HG03565 (cell line): ENCODE results near the gene GTPBP3.
"Not testable (repeated sequence)": the region's sequence is repeated elsewhere in the genome, so short reads cannot be mapped to it uniquely, and the experiment has no call there.

ENCODE experiments used
- ATAC-seq: cut with Tn5 transposase; IDR thresholded peaks from one replicate; pipeline ENCODE4 v1.9.1; 2021; ENCODE audit warnings: mild to moderate bottlenecking, moderate library complexity; ENCODE audit not compliant: unreplicated experiment

GTPBP3 gene

DNA sequence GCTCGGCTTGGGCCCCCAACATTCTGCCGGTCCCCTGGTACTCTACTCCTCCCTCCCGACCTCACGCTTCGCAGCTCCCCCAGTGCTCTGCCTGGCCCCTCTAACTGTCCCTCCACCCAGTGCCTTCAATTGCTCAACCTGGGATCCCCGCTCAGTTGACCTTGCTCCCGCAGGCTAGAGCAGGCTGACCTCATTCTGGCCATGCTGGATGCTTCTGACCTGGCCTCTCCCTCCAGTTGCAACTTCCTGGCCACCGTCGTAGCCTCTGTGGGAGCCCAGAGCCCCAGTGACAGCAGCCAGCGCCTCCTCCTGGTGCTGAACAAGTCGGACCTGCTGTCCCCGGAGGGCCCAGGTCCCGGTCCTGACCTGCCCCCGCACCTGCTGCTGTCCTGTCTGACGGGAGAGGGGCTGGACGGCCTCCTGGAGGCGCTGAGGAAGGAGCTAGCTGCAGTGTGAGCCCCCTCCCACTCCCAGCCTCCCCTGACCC, 3.6 kb downstream of the GTPBP3 start:
- ATAC-seq: no peak

DNA sequence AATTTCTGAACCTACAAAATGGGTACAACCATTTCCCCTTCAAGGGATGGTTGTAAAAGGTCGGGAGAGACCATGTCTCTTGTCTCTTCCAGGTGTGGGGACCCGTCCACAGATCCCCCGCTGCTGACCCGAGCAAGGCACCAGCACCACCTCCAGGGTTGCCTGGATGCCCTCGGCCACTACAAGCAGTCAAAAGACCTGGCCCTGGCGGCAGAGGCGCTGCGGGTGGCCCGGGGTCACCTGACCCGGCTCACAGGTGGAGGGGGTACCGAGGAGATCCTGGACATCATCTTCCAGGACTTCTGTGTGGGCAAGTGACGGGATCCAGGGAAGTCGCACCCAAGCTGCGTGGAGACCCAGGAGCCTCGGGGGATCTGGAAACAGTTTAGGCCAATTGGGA, 4.0 kb downstream of the GTPBP3 start:
- ATAC-seq: no peak

DNA sequence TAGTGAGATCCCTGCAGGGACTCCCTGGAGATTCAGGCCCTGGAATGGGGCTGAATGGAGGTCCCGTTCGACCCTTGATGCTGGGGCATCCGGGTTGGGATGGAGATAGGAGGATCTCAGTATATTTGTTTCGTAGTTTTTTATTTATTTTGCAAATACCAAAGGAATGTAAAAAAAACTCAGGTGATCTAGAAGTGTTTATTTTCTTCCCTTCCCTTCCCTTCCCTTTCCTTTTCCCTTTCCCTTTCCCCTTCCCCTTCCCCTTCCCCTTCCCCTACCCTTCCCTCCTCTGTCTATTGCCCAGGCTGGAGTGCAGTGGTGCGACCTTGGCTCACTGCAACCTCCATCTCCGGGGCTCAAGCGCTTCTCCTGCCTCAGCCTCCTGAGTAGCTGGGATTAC, 4.5 kb downstream of the GTPBP3 start:
- no peak for ATAC-seq

DNA sequence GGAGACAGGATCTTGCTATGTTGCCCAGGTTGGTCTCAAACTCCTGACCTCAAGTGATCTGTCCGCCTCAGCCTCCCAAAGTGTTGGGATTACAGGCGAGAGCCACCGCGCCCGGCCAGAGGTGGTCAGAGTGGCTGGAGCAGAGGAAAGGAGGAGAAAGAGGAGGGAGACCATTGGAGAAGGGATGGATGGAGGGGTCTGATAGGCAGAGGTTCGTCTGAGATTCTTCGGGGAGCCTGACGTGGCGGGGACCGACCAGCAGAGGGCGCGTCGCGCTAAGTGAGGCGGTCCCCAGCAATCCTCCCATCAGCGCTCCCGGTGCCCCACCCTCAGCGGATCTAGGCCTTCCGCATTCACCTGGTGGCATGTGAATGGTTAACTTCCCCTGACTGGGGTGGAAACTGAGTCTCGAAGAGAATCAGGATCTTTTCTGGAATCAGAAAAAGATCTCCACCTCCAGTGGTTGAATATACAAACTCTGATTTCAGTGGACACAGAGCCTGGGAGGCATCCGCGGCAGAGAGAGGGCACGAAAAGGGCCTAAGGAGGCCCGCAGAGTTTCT, 8.8 kb downstream of the GTPBP3 start:
- ATAC-seq: no peak

DNA sequence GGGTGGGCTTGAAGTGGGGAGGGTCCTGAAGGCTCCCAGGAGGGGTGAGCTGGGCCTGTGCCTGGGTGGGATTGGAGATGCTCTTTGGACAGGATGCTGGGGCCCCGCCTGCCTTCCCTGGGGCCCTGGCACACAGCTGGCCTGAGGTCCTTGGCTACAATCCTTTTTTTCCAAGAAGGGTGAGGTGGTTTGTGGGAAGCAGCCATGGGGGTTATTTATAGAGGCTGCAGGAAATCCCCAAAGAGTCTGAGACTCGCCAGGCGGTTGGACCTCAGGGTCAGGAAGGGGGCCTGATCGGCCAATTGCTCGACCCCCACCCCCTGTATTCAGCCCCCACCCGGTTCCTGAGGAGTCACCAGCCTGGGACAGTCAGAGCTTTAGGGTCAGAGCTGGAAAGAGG, 10.0 kb downstream of the GTPBP3 start:
- no peak for ATAC-seq

DNA sequence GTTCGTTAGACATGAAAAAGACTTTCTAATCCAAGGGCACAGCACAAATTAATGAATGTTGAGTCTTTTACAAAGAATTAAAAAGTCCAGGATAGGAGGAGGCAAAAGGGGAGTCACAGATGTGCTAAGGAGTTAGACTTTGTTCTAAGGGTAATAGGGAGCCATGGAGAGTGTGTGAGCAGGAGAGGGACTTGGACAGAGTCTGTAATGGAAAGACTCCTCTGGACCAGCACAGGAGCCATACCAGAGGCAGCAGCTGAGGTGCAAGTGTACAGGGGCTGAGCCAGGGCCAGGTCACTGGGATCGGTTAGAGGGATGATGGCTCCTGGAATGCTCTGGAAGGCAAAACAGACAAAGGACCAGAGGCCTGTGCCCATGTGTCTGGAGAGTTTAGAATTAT, 10.5 kb downstream of the GTPBP3 start:
- no peak for ATAC-seq

DNA sequence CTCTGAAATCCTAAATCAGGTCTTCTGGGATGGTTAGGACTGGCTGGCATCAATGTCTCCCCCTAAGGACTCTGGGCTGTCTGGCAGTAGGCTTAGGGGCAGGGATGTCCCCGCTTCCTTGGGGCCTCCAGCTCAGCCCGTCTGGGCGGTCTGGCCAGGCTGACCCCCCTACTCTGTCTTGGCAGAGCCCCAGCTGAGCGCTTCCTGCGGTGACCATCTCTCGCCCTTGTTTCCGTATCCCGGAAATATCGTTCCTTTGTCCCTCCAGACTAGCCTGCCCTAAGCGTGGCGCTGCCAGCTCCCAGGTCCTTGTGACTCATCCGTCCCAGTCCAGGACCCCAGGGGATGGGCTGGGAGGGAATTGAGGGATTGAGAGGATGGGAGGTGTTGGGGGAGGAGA, 11.3 kb downstream of the GTPBP3 start:
- no peak for ATAC-seq

DNA sequence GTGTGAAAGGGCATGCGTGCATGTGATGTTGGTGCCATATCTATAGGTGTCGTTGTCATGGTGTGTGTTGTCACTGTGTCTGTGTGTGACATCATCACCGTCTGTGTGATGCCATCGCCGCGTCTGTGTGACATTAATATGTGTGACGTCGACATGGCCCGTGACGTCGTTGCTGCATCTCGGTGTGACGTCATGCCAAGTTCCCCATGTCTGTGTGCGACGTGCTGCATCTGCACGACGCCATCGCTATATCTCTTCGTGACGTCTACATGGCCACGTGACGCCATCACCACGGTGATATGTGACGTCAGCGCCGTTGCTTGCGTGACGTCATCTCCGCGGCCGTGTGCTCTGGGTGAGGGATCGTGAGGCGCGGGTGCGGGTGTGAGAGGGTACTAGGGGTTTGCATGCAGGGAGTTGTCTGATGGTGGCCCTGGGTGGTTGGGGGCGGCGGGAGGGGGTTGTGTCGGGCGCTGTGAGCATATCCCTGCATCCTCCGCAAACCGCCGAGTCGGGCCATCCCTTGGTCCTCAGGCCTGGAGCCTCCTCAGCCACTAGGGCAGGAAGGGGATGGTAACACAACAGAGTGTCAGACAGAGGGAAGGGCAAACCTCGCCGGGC, 14.6 kb downstream of the GTPBP3 start:
- no peak for ATAC-seq

DNA sequence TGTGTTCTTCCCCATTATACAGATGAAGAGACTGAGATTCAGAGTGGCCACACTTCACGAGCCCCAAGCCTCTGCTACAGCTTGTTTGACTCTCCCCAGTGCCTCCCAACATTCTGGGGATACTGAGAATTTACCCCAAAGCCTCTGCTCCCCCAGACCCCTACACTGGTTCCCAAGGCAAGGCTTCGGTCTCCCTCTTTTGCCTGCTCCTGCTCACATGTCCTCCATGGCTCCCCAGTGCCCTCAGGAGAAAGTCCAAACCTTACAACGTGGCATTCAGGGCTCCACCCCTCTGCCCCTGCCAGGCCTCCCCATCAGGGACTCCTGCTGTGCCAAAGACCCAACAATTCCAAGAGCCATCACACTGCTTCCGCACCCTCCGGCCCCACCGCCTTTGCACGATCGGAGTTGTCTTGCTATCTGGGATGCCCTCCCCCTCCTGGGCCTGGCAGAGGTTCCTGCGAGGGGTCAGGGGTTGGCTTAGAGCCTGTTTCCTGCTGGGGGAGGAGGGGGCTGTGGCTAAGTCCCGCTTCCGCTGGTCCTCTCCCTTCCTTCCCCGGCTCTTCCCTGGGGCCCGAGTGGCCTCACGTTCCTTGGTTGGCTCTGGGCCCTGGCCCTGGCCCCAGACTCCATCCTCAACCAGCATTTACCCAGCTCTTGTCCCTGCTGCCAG, 15.4 kb downstream of the GTPBP3 start:
- ATAC-seq: no peak

DNA sequence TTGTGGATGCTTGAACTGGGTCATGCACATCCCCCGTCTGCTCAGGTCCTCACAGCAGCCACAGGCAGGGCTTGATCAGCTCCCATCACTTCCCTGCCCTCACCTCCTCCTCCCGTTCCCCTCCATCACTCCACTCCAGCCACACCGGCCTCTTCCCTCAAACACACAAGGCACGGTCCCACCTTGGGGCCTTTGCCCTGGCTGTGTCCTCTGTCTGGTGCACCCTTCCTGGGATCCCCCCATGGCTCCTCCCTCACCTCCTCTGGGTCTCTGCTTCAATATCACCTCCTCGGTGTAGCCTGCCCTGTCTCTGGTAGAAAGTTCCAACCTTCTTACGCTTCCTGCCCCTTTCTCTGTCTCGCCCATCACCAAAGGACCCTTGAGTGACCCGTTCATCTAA, 16.0 kb downstream of the GTPBP3 start:
- ATAC-seq: no peak

DNA sequence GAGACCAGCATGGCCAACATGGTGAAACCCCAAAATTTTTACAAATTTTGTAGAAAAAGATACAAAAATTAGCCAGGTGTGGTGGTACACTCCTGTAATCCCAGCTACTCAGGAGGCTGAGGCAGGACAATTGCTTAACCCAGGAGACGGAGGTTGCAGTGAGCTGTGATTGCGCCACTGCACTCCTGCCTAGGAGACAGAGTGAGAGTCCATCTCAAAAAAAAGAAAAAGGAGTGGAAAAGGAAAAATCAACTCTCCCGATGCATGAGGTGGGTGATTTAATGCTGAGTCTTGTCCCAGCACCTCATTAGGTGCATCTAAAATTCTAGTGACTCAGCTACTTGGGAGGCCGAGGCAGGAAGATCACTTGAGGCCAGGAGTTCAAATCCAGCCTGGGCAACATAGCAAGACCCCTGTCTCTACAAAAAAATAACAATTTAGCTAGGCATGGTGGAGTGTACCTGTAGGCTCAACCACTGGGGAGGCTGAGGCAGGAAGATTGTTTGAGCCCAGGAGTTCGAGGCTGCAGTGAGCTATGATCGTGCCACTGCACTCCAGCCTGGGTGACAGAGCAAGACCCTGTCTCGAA, 19.8 kb downstream of the GTPBP3 start:
- ATAC-seq: no peak

DNA sequence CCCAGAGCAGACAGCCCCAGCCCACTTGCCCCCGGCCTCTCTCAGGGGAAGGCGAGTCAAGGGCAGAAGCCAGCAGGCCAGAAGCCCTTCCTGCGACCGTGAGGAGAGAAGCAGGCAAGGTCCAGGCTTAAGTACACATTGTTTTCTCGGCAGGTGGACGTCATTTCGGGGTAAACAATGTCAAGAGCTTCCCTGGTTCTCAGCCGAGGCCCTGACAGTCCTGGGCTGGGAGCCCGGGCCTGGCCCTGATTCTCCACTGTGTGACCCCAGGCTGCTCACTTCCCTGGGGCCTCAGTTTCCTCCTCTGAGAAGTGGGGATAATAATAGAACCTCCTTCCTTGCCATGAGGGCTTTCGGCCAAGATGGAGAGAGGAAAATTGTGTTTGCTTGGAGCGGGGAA, 20.4 kb downstream of the GTPBP3 start:
- ATAC-seq: no peak

DNA sequence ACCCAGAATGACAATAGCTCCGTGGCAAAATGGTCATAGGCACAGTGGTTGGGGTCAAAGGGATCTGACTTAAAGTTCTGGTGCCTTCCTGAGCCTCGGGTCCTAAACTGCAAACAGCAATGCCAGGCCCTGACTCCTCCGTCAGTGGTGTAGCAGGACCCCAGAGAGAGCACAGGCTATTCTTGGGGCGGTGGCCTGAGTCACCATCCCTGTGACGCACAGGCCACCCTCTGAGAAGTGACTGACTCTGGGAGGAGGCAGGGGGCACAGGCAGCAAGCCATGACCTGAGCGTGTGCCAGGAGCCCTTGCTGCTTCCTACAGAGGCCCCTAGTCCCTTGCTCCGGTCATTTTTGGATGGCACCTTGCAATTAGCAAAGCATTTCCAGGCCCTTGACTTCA, 21.0 kb downstream of the GTPBP3 start:
- ATAC-seq: no peak

DNA sequence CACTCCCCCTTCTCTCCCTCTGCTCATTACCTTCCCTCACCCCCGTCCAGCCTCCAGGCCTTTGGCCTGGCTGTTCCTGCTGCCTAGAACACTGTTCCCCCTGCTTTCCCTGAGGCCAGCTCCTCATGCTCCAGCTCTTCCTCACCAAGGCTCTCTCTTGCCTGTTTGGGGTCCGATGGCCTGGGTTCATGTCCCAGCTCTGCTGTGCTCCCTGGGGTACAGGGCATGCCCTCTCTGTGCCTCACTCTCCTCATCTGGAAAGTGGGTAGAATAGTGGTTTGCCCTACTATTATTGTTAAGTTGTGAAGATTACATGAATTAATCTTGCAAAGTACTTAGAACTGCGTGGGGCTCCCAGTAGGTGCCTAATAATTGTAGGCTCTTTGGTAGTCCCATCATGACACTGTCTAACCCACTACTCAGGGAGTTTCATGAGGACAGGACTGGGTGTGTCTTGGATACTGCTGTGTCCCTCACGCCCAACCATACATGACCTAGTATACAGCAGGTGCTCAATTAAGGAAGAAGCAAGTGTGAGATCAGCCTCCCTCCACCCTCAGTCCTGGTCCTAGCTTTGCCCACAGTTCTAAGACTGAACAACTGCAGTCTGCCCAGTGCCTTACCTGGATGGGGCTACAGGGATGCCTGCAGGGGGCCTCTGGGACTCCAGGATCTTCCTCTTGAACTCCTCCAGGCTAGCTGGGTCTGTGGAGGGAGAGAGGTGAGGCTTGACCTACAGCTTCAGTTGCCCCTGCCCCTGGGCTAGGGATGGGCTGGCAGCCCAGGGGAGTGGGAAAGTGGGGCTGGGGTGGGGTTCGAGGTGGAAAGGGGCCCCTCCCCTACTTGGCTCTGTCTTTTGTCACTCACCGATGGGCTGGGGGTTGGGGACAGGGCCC, 22.8 kb downstream of the GTPBP3 start:
- ATAC-seq: no peak

DNA sequence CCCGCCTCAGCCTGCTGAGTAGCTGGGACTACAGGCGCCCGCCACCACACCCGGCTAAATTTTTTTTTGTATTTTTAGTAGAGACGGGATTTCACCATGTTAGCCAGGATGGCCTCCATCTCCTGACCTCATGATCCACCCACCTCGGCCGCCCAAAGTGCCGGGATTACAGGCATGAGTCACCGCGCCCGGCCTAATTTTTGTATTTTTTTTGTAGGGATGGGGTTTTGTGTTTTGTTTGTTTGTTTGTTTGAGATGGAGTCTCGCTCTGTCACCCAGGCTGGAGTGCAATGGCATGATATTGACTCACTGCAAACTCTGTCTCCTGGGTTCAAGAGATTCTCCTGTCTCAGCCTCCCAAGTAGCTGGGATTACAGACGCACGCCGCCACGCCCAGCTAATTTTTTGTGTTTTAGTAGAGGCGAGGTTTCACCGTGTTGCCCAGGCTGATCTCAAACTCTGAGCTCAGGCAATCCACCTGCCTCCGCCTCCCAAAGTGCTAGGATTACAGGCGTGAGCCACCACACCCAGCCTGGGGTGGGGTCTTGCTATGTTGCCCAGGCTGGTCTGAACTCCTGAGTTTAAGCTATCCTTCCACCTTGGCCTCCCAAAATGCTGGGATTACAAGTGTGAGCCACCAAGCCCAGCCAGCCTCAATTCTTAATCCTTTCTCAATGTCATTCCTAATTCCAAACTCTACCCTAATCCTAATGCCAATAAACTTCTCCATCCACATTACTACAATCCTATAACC, 26.7 kb downstream of the GTPBP3 start:
- not testable (repeated sequence) for ATAC-seq

DNA sequence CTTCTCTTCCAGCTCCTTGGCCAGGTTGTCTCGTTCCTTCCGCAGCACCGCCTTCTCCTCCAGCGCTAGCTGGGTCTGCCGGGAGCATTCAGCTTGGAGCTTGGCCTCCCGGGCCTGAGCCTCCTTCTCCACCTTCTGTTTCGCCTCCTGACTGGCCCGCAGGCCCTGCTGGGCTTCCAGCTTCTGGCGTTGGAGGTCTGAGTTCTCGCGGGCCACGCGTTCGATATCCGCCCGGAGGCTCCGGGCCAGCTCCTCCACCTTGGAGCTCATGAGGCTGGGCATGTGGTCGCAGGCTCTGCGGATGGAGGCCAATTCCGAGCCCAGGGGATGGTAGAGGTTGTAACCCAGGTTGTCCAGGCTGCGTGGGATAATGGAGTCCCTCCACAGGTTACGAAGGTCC, 28.0 kb downstream of the GTPBP3 start:
- ATAC-seq: no peak

DNA sequence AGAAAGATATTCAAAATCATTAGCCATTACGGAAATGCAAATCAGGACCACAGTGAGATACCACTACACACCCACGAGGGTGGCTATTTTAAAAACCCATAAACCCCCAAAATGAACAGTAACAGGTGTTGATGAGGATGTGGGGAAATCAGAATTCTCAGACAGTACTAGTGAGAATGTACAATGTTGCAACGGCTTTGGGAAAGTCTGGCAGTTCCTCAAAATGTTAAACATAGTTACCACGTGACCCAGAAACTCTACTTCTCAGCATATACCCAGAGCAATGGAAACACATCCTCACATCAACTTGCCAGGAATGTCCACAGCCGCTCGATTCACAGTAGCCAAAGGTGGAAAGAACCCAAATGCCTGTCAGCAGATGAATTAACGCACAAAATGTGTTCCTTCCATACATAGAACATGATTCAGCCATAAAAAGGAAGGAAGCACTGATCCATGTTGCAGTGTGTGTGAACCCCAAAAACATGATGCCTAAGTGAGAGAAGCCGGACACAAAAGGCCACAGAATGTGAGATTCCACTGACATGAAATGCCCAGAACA, 32.8 kb downstream of the GTPBP3 start:
- ATAC-seq: peak; percentile 88

DNA sequence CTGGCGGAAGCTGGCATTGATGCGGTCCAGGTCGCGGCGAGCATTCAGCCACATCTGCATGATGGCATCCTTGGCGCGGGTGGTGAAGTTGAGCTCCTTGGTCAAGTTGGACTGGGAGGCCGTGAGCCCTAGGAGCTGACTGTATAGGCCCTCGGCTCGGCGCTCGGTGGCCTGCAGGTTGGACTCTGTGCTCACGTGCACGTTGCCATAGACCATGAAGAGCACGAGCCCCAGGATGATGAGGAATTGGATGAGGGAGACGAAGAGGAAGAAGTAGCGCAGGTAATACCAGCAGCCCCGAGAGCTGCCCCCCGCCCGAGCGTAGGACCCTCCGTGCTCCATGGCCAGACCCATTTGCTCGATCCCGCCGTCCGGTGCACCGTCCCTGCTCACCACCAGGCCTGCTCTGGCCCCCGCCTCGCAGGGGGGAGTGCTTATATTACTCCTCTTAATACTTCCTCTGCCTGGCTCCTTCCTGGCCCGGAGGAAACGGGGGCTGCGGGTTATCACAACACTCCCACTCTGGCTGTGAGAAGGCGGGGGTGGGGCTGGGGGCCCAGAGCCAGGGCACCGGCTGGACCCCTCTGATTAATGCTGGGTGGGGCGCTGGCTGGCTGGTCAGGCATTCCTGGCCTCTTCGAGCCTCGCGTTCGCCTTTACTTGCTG, 39.7 kb downstream of the GTPBP3 start, which contains the start of gene PLVAP:
Gene PLVAP, minus strand, starts transcription at position 408 of the 666 bp plus-strand sequence. Its CDS starts 54 bp downstream, at position 354.
- no peak for ATAC-seq

DNA sequence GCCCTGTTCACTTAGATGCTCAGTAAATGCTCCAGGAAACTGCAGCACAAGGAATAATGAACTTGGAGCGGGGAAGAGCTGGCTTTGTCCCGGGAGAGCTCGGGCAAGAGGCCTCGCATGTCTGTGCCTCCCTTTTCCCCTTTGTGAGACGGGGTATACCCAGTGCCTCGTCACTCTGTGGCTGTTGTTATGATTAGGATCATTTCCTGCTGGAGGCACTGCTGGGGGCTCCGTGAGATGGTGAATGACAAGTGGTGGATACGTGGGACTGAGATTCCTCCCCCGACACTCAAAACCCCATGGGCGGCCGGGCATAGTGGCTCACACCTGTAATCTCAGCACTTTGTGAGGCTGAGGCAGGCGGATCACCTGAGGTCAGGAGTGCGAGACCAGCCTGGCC, 40.9 kb downstream of the GTPBP3 start:
- no peak for ATAC-seq
